GM12873 (cell line): Measurements from ENCODE around the gene PGM2.
A peak's percentile ranks its signal among the peaks of the same experiment; 100 is the strongest.

Source experiments
- TF ChIP-seq, protein P1 (sequence below): IDR thresholded peaks from 2 replicates; pipeline ENCODE4 v1.5.1; 2012; ENCODE audit warnings: low read depth, mild to moderate bottlenecking, moderate library complexity, low read length, control low read depth; ENCODE audit not compliant: insufficient read depth; ENCODE audit errors: missing control alignments

Gene PGM2

DNA sequence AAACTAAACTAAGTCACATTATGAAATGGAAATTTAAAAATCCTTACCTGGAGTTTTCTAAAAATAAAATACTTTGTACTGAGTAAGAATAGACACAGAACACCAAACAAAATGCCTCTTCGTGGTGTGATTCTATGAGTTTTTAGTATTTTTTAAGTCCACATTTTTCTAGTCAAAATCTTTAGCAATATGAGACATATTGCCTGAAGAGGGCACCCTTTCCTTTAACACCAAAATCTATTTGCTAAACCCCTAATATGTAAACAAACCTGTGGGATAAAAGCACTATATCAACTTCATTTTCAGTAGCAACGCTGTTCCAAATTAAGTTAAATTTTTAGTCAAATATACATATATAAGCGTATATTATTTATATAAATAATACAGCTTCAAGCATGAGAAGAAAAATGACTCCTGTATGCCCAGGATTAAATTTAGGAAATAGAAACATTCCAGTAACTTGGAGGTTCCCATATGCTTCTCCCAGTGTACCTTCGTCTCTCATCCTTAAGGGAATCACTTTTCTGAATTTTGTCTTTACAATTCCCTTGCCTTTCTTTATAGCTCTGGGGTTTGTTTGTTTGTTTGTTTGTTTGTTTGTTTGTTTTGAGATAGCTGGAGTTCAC lies 23.0 kb upstream of the PGM2 start:
- TF ChIP-seq, protein P1, sequence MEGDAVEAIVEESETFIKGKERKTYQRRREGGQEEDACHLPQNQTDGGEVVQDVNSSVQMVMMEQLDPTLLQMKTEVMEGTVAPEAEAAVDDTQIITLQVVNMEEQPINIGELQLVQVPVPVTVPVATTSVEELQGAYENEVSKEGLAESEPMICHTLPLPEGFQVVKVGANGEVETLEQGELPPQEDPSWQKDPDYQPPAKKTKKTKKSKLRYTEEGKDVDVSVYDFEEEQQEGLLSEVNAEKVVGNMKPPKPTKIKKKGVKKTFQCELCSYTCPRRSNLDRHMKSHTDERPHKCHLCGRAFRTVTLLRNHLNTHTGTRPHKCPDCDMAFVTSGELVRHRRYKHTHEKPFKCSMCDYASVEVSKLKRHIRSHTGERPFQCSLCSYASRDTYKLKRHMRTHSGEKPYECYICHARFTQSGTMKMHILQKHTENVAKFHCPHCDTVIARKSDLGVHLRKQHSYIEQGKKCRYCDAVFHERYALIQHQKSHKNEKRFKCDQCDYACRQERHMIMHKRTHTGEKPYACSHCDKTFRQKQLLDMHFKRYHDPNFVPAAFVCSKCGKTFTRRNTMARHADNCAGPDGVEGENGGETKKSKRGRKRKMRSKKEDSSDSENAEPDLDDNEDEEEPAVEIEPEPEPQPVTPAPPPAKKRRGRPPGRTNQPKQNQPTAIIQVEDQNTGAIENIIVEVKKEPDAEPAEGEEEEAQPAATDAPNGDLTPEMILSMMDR = peak; percentile 44

DNA sequence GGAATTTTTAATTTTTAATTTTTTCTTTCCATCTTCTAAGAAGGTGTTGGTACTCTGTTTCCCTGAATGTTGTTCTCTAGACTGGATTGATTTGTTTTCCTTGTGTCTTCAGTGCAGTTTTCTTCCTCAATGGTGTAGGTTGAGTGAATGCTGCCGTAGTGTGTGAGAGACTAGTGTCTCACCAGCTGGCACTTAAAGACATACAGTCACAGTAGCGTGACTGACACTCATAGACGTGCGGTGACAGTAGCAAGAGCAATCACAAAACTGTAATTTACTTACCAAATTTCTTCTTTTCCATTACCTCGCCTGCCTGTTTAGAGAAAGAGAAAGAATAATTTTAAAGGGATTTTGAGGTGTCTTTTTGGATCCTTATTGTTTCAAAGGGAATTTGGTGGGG lies 21.4 kb upstream of the PGM2 start:
- TF ChIP-seq, protein P1 = no peak

DNA sequence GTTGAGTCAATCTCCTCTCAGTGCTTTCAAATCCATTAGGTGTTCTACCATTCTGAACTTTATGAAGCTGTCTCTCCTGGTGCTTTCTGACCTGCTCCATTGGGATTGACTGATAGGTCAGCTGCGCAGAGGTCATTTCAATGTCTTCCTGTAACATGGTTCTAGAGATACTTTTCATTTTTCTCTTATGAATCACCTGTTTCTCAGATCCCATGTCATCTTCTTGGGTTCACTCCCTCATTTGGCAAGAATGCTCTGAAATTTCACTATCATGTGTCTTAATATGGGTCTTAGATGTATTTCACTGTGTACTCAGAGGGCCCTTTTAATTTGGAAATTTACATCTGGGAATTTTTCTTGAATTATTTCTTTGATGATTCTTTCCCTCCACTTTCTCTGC lies 13.8 kb upstream of the PGM2 start:
- TF ChIP-seq, protein P1 = no peak

DNA sequence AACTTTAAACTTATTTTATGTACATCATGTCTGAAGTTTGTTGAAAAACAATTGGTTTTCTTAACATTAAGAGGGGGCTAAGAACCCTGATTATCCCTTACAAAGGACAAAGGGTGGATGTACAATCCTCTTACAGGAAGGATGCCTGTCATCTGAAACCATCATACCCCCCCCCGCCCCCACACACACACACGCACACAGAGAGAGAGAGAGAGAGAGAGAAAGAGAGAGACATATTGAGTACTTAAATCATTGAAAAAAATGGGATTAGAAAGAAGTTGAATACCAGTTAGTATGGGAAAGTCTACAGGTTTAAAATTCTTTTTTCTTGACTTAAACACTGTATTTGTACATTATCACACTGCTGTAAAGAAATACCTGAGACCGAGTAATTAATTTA lies 10.9 kb upstream of the PGM2 start:
- TF ChIP-seq, protein P1 = no peak

DNA sequence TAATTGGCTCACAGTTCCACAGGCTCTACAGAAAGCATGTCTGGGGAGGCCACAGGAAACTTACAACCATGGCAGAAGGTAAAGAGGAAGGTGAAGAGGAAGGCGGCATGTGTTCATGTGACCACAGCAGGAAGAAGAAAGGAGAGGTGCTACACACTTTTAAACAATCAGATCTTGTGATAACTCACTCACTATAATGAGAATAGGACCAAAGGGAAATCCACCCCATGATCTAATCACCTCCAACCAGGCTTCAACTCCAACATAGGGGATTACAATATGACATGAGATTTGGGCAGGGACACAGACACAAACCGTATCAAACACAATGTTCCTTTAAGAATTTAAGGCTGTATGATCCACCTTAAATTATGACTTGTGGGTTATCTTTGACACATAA lies 10.5 kb upstream of the PGM2 start:
- TF ChIP-seq, protein P1 = no peak

DNA sequence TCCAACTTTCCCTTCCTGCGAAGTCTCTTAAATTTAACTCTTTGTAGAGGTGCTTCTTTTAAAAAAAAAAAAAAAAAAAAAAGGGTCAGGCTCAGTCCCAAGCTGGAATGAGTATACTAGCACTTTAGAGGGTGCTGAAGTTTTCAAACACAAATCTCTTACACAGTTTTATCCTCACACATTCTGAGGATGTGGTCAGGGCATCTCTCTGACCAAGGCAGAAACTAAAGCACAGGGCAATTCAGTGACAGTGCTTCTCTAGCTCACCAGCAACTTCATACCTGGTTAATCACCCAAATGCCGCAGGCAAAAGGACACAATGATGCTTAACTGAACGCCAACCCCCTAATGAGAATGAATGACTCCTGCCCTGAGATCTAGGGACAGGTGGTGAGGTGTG lies 9.8 kb upstream of the PGM2 start:
- TF ChIP-seq, protein P1 = no peak

DNA sequence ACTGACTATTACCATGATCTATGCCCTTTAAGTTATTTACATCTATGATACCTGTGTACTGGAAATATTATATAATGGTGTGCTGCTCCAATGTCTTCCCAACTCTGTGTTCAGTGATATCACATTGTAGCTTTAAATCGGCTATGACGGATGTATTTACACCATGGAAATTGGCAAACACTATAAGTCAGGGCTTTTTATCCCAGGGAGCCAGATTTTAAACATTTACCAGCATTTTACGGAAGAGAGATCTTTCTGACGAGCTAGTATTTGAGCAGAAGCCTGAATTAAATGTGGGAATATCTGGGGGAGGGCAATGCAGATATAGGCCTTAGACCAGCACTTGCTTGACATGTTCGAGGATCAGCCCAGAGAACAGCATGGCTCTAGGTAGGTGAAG lies 7.7 kb upstream of the PGM2 start:
- TF ChIP-seq, protein P1 = no peak
